ENCODE measurements around the gene LRRC28.

DNA sequence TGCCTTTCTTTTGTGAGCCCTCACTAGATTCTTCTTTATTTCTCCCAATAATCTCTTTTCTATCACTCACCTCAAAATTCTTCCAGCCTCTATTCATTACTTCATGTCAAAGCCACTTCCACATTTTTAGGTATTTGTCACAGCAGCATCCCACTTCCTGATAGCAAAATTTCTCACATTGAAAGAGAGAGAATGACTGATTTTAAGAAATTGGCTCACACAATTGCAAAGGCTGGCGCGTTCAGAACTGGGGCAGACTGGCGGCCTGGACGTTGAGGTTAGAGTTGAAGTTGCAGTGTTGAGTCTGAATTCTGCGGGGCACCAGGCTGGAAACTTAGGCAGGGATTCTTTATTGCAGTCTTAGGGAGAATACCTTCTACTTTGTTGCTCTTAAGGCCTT, 117.9 kb downstream of the LRRC28 start:
- TF ChIP-seq EZH2 (IDR thresholded peaks at IDR 0.05; ENCODE audit: borderline replicate concordance, control insufficient read depth, low read depth, low read length) (no peak), HDAC2 (IDR thresholded peaks at IDR 0.05) (no peak), FOXM1 (IDR thresholded peaks at IDR 0.05; ENCODE audit: low read depth, low read length) (no peak), ETV6 (conservative IDR thresholded peaks at IDR 0.05 in 1 of 2, IDR thresholded peaks at IDR 0.05 in 1 of 2; ENCODE audit: borderline replicate concordance in 1 of 2, low read depth in 1 of 2) (no peak), ZNF207 (IDR thresholded peaks at IDR 0.05; ENCODE audit: borderline replicate concordance) (no peak), IKZF2 (IDR thresholded peaks at IDR 0.05) (no peak), SUZ12 (IDR thresholded peaks at IDR 0.05; ENCODE audit: unreplicated experiment) (no peak), ZBED1 (IDR thresholded peaks at IDR 0.05; ENCODE audit: borderline replicate concordance) (no peak), BMI1 (IDR thresholded peaks at IDR 0.05; ENCODE audit: borderline replicate concordance) (no peak), ZBTB11 (CRISPR knock-in tag; IDR thresholded peaks at IDR 0.05) (no peak), CHD1 (IDR thresholded peaks at IDR 0.05; ENCODE audit: low read depth, low read length) (no peak), SPI1 (IDR thresholded peaks at IDR 0.05; ENCODE audit: borderline replicate concordance, insufficient read depth, low read depth, low read length) (no peak), POLR2AphosphoS5 (IDR thresholded peaks at IDR 0.05; ENCODE audit: low read length) (no peak), YY1 (IDR thresholded peaks at IDR 0.05; ENCODE audit: low read depth, low read length) (no peak)
